NCI-H2171 treated with DMSO at 0.1 percent for 48 hours (cell line): ENCODE data around the gene STMP1.

ENCODE experiments used
- DNase-seq: peaks from one replicate; lab custom pipeline; 2025; lab: John Stamatoyannopoulos, UW

The STMP1 gene

DNA sequence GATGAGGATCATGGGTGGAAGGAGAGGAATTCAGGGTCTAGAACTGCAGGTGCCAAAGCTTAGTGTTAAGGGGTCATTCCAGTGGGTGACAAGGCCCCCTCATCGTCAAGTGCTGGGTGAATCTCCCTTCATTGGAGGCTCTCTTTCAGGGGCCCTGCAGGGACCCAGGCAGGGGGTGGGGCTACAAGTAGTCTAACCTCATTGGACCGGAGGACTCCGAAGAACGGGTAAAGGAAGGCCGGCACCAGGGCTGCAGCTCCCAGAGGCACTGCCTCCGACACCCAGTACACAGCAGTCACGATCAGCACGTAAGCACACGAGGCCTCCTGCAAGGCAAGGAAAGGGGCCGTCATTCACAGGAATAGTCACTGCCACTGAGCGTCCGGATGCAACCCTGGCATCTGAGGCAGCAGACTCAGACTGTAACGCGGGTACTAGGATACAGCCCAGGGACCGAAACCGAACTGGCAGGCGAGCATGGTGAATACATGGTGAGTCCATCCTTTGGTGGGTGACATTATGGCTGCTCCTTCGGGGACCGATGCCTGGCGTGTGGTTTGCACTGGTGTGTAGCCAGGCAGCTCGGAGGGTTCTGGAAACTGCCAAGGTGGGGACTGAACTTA is 59.0 kb downstream of the STMP1 start:
- DNase-seq: no peak

DNA sequence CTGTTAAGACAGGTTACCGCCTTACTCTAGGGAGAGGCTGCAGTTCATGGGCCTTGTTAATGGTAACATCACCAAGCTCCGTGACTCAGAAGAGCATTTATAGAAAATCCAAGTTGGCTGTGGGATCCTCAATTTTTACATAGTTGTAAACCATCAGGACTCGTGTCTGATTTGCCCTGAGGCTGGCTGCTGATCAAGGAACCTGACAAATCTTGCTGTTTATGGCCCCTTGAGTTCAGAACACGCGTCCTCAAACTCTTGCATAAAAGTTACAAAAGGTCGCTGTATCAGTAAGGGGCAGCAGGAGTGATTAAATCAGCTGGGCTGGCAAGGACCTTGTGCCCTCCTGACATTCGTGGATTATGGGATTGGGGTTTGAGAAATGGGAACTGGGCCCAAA is 61.1 kb downstream of the STMP1 start:
- DNase-seq: no peak
